Astrocyte (in vitro differentiated cells and primary cell): ENCODE measurements around the gene ACKR4. TPM values are rescaled to one million over a fixed set of nuclear protein-coding genes. Genes with fewer than 3 reads are reported as not detected.

Source experiments
- DNase-seq: peaks from one replicate; pipeline ENCODE4 v3.0.0-alpha.2; 2010; ENCODE audit warnings: low read depth
- FAIRE-seq: peaks from 2 replicates; lab custom pipeline; 2011; peaks lifted over from hg19 to GRCh38; lab: Jason Lieb, UNC
- H2AFZ ChIP-seq: 2 replicates; pipeline ENCODE4 v1.6.0; 2012; ENCODE audit warnings: low read depth, low read length, inconsistent platforms
- H3K27ac ChIP-seq: 2 replicates; pipeline ENCODE4 v1.5.1; 2011; ENCODE audit warnings: low read depth, low read length, inconsistent platforms
- H3K27me3 ChIP-seq: 2 replicates; pipeline ENCODE4 v1.6.0; 2011; ENCODE audit warnings: low read length, inconsistent platforms; ENCODE audit not compliant: insufficient read depth
- H3K36me3 ChIP-seq: 2 replicates; pipeline ENCODE4 v1.5.1; 2011; ENCODE audit warnings: low read length, inconsistent platforms; ENCODE audit not compliant: insufficient read depth
- H3K4me1 ChIP-seq: 2 replicates; pipeline ENCODE4 v1.5.1; 2011; ENCODE audit warnings: low read length, inconsistent platforms; ENCODE audit not compliant: insufficient read depth
- H3K4me2 ChIP-seq: 2 replicates; pipeline ENCODE4 v1.6.0; 2012; ENCODE audit warnings: low read length, inconsistent platforms
- H3K4me3 ChIP-seq: 2 replicates; pipeline ENCODE4 v1.5.1; 2011; ENCODE audit warnings: low read depth, mild to moderate bottlenecking, low read length, inconsistent platforms; ENCODE audit not compliant: insufficient read depth
- H3K79me2 ChIP-seq: 2 replicates; pipeline ENCODE4 v1.6.0; 2012; ENCODE audit warnings: mild to moderate bottlenecking, low read length, inconsistent platforms; ENCODE audit not compliant: insufficient read depth
- H3K9ac ChIP-seq: 2 replicates; pipeline ENCODE4 v1.6.0; 2012; ENCODE audit warnings: mild to moderate bottlenecking, low read length, inconsistent platforms
- H3K9me3 ChIP-seq: 2 replicates; pipeline ENCODE4 v1.5.1; 2012; ENCODE audit warnings: low read depth, mild to moderate bottlenecking, low read length, inconsistent platforms; ENCODE audit not compliant: insufficient read depth
- H4K20me1 ChIP-seq: 2 replicates; pipeline ENCODE4 v1.6.0; 2012; ENCODE audit warnings: low read length, inconsistent platforms; ENCODE audit not compliant: insufficient read depth
- H3K27ac Mint-ChIP-seq: one replicate; pipeline ENCODE4 v1.8.0; 2021; ENCODE audit warnings: mild to moderate bottlenecking, mixed read lengths; ENCODE audit not compliant: unreplicated experiment
- H3K27me3 Mint-ChIP-seq: one replicate; pipeline ENCODE4 v1.8.0; 2021; ENCODE audit warnings: low read depth, mixed read lengths; ENCODE audit not compliant: unreplicated experiment
- H3K36me3 Mint-ChIP-seq: one replicate; pipeline ENCODE4 v1.8.0; 2021; ENCODE audit warnings: low read depth, mixed read lengths; ENCODE audit not compliant: unreplicated experiment
- H3K4me1 Mint-ChIP-seq: one replicate; pipeline ENCODE4 v1.8.0; 2021; ENCODE audit warnings: low read depth, mixed read lengths; ENCODE audit not compliant: unreplicated experiment
- H3K4me3 Mint-ChIP-seq: one replicate; pipeline ENCODE4 v1.8.0; 2021; ENCODE audit warnings: mild to moderate bottlenecking, moderate library complexity, mixed read lengths; ENCODE audit not compliant: unreplicated experiment
- H3K9me3 Mint-ChIP-seq: one replicate; pipeline ENCODE4 v1.8.0; 2021; ENCODE audit warnings: mild to moderate bottlenecking, mixed read lengths; ENCODE audit not compliant: unreplicated experiment
- EZH2 ChIP-seq: IDR thresholded peaks from 2 replicates; pipeline ENCODE4 v1.6.1; 2012; ENCODE audit warnings: mild to moderate bottlenecking, low read length, inconsistent platforms; ENCODE audit not compliant: insufficient read depth
- total RNA-seq: library from RNA; stranded (reverse); gene quantifications from 2 replicates; pipeline ENCODE4 v1.2.1, GENCODE V29; 2021
- TF ChIP-seq, protein P1 (sequence below): IDR thresholded peaks from 2 replicates; pipeline ENCODE4 v1.5.1; 2011; ENCODE audit warnings: low read depth, mild to moderate bottlenecking, inconsistent platforms, low read length, moderate library complexity; ENCODE audit not compliant: insufficient read depth

The ACKR4 gene
- total RNA-seq, 1 donor from 2014 or later, result not detected

DNA sequence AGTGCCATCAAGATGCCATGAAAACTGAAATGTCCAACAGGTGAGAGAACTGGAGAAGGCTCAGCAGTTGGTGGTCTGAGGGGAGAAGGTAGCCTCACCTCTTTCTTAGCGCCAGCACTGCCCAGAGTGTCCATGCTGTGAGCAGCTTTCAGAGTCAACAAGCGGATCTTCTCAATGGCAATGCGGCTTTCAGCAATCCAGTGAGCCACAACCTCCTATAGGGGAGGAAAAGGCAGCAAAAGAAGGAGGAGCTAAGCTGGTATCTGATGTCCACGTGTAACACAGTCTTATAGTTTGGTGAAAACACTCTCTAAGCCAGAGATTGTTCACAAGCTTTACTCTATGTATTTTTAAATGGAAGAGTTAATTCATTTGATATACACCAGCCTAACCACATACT is 36.1 kb upstream of the ACKR4 start:
- Histone ChIP-seq H3K4me1 (no peaks in the 10 kb centered on the region), H3K36me3 (no peaks in the 10 kb centered on the region), H3K79me2 (no peaks in the 10 kb centered on the region), H3K9me3 (no peaks in the 10 kb centered on the region), H4K20me1 (no peaks in the 10 kb centered on the region), H3K27ac (no peak overlapping the region), H2AFZ (no peak overlapping the region), H3K4me2 (no peak overlapping the region), H3K4me3 (no peak overlapping the region), H3K27me3 (no peaks in the 10 kb centered on the region), H3K9ac (no peak overlapping the region)
- H3K4me3 Mint-ChIP-seq, result no peak overlapping the region
- H3K9me3 Mint-ChIP-seq, result no peaks in the 10 kb centered on the region
- H3K36me3 Mint-ChIP-seq, result peaks cover 12% of the 10 kb centered on the region
- FAIRE-seq (no peak), DNase-seq (no peak)
- no peak overlapping the region for H3K27ac Mint-ChIP-seq
- H3K4me1 Mint-ChIP-seq, result no peaks in the 10 kb centered on the region
- TF ChIP-seq EZH2, result no peak
- TF ChIP-seq, protein P1, sequence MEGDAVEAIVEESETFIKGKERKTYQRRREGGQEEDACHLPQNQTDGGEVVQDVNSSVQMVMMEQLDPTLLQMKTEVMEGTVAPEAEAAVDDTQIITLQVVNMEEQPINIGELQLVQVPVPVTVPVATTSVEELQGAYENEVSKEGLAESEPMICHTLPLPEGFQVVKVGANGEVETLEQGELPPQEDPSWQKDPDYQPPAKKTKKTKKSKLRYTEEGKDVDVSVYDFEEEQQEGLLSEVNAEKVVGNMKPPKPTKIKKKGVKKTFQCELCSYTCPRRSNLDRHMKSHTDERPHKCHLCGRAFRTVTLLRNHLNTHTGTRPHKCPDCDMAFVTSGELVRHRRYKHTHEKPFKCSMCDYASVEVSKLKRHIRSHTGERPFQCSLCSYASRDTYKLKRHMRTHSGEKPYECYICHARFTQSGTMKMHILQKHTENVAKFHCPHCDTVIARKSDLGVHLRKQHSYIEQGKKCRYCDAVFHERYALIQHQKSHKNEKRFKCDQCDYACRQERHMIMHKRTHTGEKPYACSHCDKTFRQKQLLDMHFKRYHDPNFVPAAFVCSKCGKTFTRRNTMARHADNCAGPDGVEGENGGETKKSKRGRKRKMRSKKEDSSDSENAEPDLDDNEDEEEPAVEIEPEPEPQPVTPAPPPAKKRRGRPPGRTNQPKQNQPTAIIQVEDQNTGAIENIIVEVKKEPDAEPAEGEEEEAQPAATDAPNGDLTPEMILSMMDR, result no peak
- no peaks in the 10 kb centered on the region for H3K27me3 Mint-ChIP-seq

DNA sequence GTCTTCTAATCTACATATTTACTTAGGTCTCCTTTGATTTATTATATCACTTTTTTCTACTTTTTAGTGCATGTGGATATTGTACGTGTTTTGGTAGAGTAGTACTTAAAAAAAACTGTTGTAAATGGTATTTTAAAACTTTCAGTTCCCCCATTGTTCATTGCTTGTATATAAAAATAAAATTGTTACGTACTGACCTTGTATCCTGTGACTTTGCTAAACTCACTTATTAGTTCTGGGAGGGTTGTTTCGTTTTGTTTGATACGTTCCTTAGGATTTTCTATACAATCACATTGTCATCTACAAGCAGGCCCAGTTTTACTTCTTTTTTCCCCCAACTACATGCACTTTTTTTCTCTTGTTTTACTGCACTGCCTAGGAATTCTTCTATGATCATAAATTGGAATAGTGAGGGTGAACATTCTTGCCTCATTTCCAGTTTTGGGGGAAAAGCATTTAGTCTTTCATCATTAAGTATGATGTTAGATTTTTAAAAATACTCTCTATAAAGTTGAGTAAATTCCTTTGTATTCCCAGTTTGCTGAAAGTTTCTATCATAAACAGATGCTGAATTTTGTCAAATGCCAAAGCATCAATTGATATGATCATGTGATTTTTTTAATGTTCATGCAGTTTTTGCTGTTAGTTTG is 33.5 kb upstream of the ACKR4 start:
- no peak overlapping the region for H3K9ac ChIP-seq
- H3K9me3 ChIP-seq, result no peaks in the 10 kb centered on the region
- no peaks in the 10 kb centered on the region for H3K4me1 ChIP-seq
- no peak for TF ChIP-seq EZH2
- TF ChIP-seq, protein P1, result no peak
- Mint-ChIP-seq H3K4me3 (no peak overlapping the region), H3K4me1 (no peaks in the 10 kb centered on the region), H3K36me3 (peaks cover 8% of the 10 kb centered on the region), H3K27ac (no peak overlapping the region), H3K27me3 (no peaks in the 10 kb centered on the region), H3K9me3 (no peaks in the 10 kb centered on the region)
- H4K20me1 ChIP-seq, result no peaks in the 10 kb centered on the region
- no peak overlapping the region for H3K27ac ChIP-seq
- FAIRE-seq (no peak), DNase-seq (no peak)
- no peaks in the 10 kb centered on the region for H3K36me3 ChIP-seq
- H2AFZ ChIP-seq, result no peak overlapping the region
- no peaks in the 10 kb centered on the region for H3K79me2 ChIP-seq
- no peak overlapping the region for H3K4me3 ChIP-seq
- no peaks in the 10 kb centered on the region for H3K27me3 ChIP-seq
- no peak overlapping the region for H3K4me2 ChIP-seq

DNA sequence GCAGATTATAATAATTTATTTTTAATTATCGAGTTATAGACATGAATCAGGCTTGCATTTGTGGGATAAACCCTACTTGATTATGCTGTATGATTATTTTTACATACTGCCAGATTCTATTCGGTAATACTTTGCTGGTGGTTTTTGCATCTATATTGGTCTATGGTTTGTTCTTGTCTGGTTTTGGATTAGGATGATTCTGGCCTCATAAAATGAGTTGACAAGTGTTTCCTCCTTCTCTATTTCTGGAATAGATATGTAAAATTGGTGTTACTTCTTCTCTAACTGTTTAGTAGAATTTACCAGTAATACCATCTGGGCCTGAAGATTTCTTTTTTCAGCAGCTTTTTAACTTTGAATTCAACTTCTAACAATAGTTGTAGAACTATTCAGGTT is 33.0 kb upstream of the ACKR4 start:
- Histone ChIP-seq H3K4me3 (no peak overlapping the region), H3K27me3 (no peaks in the 10 kb centered on the region), H2AFZ (no peak overlapping the region), H3K79me2 (no peaks in the 10 kb centered on the region), H3K4me2 (no peak overlapping the region), H3K36me3 (no peaks in the 10 kb centered on the region), H3K4me1 (no peaks in the 10 kb centered on the region), H3K27ac (no peak overlapping the region), H3K9me3 (no peaks in the 10 kb centered on the region), H3K9ac (no peak overlapping the region), H4K20me1 (no peaks in the 10 kb centered on the region)
- no peak for DNase-seq
- peaks cover 1% of the 10 kb centered on the region for H3K4me1 Mint-ChIP-seq
- H3K27me3 Mint-ChIP-seq, result no peaks in the 10 kb centered on the region
- H3K4me3 Mint-ChIP-seq, result no peak overlapping the region
- no peak for TF ChIP-seq EZH2
- TF ChIP-seq, protein P1, result no peak
- H3K27ac Mint-ChIP-seq, result no peak overlapping the region
- FAIRE-seq, result no peak
- H3K9me3 Mint-ChIP-seq, result no peaks in the 10 kb centered on the region
- H3K36me3 Mint-ChIP-seq, result peaks cover 5% of the 10 kb centered on the region
